HCT116 (cell line): ENCODE results near the gene ASAP2. TPM values are rescaled to one million over a fixed set of nuclear protein-coding genes. Genes with fewer than 3 reads are reported as not detected.

Source experiments
- ATAC-seq: fragments of 200-7000 bp; cut with Tn5 transposase; 2 replicates; pipeline ENCODE4 v1.9.1; 2020; ENCODE audit warnings: mild to moderate bottlenecking, moderate library complexity
- BruUV-seq: library from RNA; stranded (reverse); fragments of 400-500 nt; replicated peaks from 2 replicates; lab custom pipeline; 2021; lab: Mats Ljungman, UMichigan
- CTCF ChIA-PET: fragments of 300-600 bp; sonication (Branson Sonifier 250); formaldehyde crosslinking; loops from one replicate; lab custom pipeline; 2021; ENCODE audit warnings: antibody characterized with exemption; lab: Charles Lee
- POLR2A ChIA-PET: fragments of 300-600, 350-600 bp; sonication (Branson Sonifier 250); formaldehyde crosslinking; loops from one replicate; lab custom pipeline; 2021; ENCODE audit warnings: antibody characterized with exemption; lab: Charles Lee
- RAD21 ChIA-PET, 2 experiments: fragments of 300-600 bp; sonication (Branson Sonifier 250); formaldehyde crosslinking; loops; one replicate each; lab custom pipeline; 2023; ENCODE audit warnings: low total read pairs in 2 of 2; ENCODE audit not compliant: uncharacterized antibody in 2 of 2, unreplicated experiment in 2 of 2, low non-redundant PET in 1 of 2; lab: Charles Lee
- DNase-seq: peaks from one replicate; pipeline ENCODE4 v3.0.0-alpha.2; 2010; ENCODE audit warnings: low read depth, low spot score
- H2AFZ ChIP-seq: fragments of 200-600 bp; shearing (Covaris generic), sonication (generic); 2 replicates; pipeline ENCODE4 v1.6.1; 2017; ENCODE audit warnings: low read depth, mixed run types, mixed read lengths, antibody characterized with exemption, low read length; ENCODE audit not compliant: poor library complexity, severe bottlenecking
- H3K27ac ChIP-seq: 2 replicates; pipeline ENCODE4 v1.5.1; 2012; ENCODE audit warnings: low read depth, low read length
- H3K27me3 ChIP-seq: fragments of 200-600 bp; sonication (generic); 2 replicates; pipeline ENCODE4 v1.6.1; 2016; ENCODE audit warnings: mixed run types, low read length, mixed read lengths; ENCODE audit not compliant: insufficient read depth
- H3K36me3 ChIP-seq, 2 experiments: fragments of 200-500 bp in 1 of 2; fragments of 200-600 bp in 1 of 2; sonication (Bioruptor generic) in 1 of 2; sonication (generic) in 1 of 2; 2 replicates each; pipeline versions ENCODE4 v1.5.1 to v1.6.1; 2014 to 2016; ENCODE audit warnings: low read length in 2 of 2, inconsistent platforms in 1 of 2, mixed read lengths in 1 of 2, mixed run types in 1 of 2; ENCODE audit not compliant: insufficient read depth in 2 of 2, control insufficient read depth in 1 of 2
- H3K4me1 ChIP-seq, 2 experiments: fragments of 200-600 bp in 1 of 2; sonication (generic) in 1 of 2; 2 replicates each; pipeline versions ENCODE4 v1.5.1 to v1.6.1; 2012 to 2017; ENCODE audit warnings: low read length in 2 of 2, inconsistent platforms in 1 of 2, mild to moderate bottlenecking in 1 of 2, mixed read lengths in 1 of 2, mixed run types in 1 of 2, moderate library complexity in 1 of 2; ENCODE audit not compliant: insufficient read depth in 2 of 2, control insufficient read depth in 1 of 2
- H3K4me2 ChIP-seq: fragments of 200-600 bp; sonication (generic); 2 replicates; pipeline ENCODE4 v1.6.1; 2017; ENCODE audit warnings: mixed run types, low read length, mixed read lengths
- H3K4me3 ChIP-seq, 2 experiments: fragments of 200-600 bp in 1 of 2; sonication (generic) in 1 of 2; replicated peaks in 1 of 2; 2 replicates each; pipeline ENCODE4 v1.5.1; 2011 to 2016; ENCODE audit warnings: low read length in 2 of 2, control low read depth in 1 of 2, low read depth in 1 of 2, mild to moderate bottlenecking in 1 of 2, mixed read lengths in 1 of 2, mixed run types in 1 of 2
- H3K79me2 ChIP-seq: fragments of 200-600 bp; sonication (generic); 2 replicates; pipeline ENCODE4 v1.6.1; 2017; ENCODE audit warnings: mild to moderate bottlenecking, mixed run types, low read length, moderate library complexity, mixed read lengths; ENCODE audit not compliant: insufficient read depth
- H3K9ac ChIP-seq: fragments of 200-600 bp; sonication (generic); 2 replicates; pipeline ENCODE4 v1.6.1; 2016; ENCODE audit warnings: low read length, mixed read lengths
- H3K9me2 ChIP-seq: fragments of 200-600 bp; sonication (generic), shearing (Covaris generic); 2 replicates; pipeline ENCODE4 v1.6.1; 2017; ENCODE audit warnings: mixed run types, mild to moderate bottlenecking, moderate library complexity; ENCODE audit not compliant: insufficient read depth
- H3K9me3 ChIP-seq, 2 experiments: fragments of 200-500 bp in 1 of 2; fragments of 200-600 bp in 1 of 2; sonication (Bioruptor generic) in 1 of 2; sonication (generic) in 1 of 2; 2 replicates each; pipeline ENCODE4 v1.6.1; 2014 to 2017; ENCODE audit warnings: low read length in 2 of 2, mixed read lengths in 2 of 2, inconsistent platforms in 1 of 2, low read depth in 1 of 2, mild to moderate bottlenecking in 1 of 2, mixed run types in 1 of 2, moderate library complexity in 1 of 2; ENCODE audit not compliant: control insufficient read depth in 1 of 2, insufficient read depth in 1 of 2
- H4K20me1 ChIP-seq: fragments of 200-600 bp; sonication (generic), shearing (Covaris generic); 2 replicates; pipeline ENCODE4 v1.6.1; 2017; ENCODE audit warnings: mixed run types, mild to moderate bottlenecking, moderate library complexity; ENCODE audit not compliant: insufficient read depth
- CBX3 ChIP-seq: IDR thresholded peaks from 2 replicates; pipeline ENCODE4 v1.6.1; 2012; ENCODE audit warnings: low read depth
- CEBPB ChIP-seq: IDR thresholded peaks from 2 replicates; pipeline ENCODE4 v1.6.1; 2012; ENCODE audit warnings: low read depth
- EGR1 ChIP-seq: IDR thresholded peaks from 2 replicates; pipeline ENCODE4 v1.6.1; 2012; ENCODE audit warnings: low read depth
- ELF1 ChIP-seq: IDR thresholded peaks from 2 replicates; pipeline ENCODE4 v1.6.1; 2012; ENCODE audit warnings: low read depth, borderline replicate concordance
- FOSL1 ChIP-seq: IDR thresholded peaks from 2 replicates; pipeline ENCODE4 v1.6.1; 2012; ENCODE audit warnings: low read depth
- JUND ChIP-seq: IDR thresholded peaks from 2 replicates; pipeline ENCODE4 v1.6.1; 2012
- POLR2A ChIP-seq: IDR thresholded peaks from 2 replicates; pipeline ENCODE4 v1.7.0; 2011; ENCODE audit warnings: borderline replicate concordance; ENCODE audit not compliant: insufficient read depth, insufficient read length; ENCODE audit errors: extremely low read depth
- RAD21 ChIP-seq: IDR thresholded peaks from 2 replicates; pipeline ENCODE4 v1.6.1; 2012; ENCODE audit warnings: low read depth, mild to moderate bottlenecking
- SIN3A ChIP-seq: IDR thresholded peaks from 2 replicates; pipeline ENCODE4 v1.6.1; 2012; ENCODE audit warnings: low read depth
- SRF ChIP-seq: IDR thresholded peaks from 2 replicates; pipeline ENCODE4 v1.6.1; 2012; ENCODE audit warnings: low read depth
- TCF7L2 ChIP-seq: IDR thresholded peaks from 2 replicates; pipeline ENCODE4 v1.7.0; 2011; ENCODE audit warnings: borderline replicate concordance, inconsistent platforms; ENCODE audit not compliant: insufficient read depth, insufficient read length; ENCODE audit errors: extremely low read depth
- YY1 ChIP-seq: IDR thresholded peaks from 2 replicates; pipeline ENCODE4 v1.6.1; 2011; ENCODE audit warnings: low read length, low read depth, moderate library complexity, mild to moderate bottlenecking; ENCODE audit not compliant: insufficient replicate concordance; ENCODE audit errors: extremely low read depth
- ZFX ChIP-seq: fragments of 450-650 bp; IDR thresholded peaks from 2 replicates; pipeline ENCODE4 v1.6.1; 2017
- ZNF274 ChIP-seq: fragments of 200-500 bp; sonication (Bioruptor generic); IDR thresholded peaks from 2 replicates; pipeline ENCODE4 v1.6.1; 2014; ENCODE audit warnings: mild to moderate bottlenecking, low read depth, low read length, inconsistent platforms
- intact Hi-C: fragments of 100-400 bp; cut with micrococcal nuclease; formaldehyde crosslinking; loops from 2 replicates; pipeline ENCODE4 v1.10.0; 2022
- total RNA-seq: library from RNA; stranded (reverse); gene quantifications from one replicate; pipeline ENCODE4 v1.2.1, GENCODE V29; 2021; ENCODE audit not compliant: unreplicated experiment
- TF ChIP-seq, protein P1 (sequence below): IDR thresholded peaks from 2 replicates; pipeline ENCODE4 v1.6.1; 2011; ENCODE audit warnings: mild to moderate bottlenecking, low read length, moderate library complexity; ENCODE audit not compliant: insufficient replicate concordance; ENCODE audit errors: extremely low read depth
- TF ChIP-seq, protein P2 (sequence below), 3 experiments: fragments of 200-600 bp in 1 of 3; sonication (generic) in 1 of 3; IDR thresholded peaks in 2 of 3; conservative IDR thresholded peaks in 1 of 3; 2 replicates each; pipeline ENCODE4 v1.5.1; 2012 to 2017; ENCODE audit warnings: low read depth in 2 of 3, low read length in 2 of 3, antibody characterized with exemption in 1 of 3, borderline replicate concordance in 1 of 3, control low read depth in 1 of 3, mild to moderate bottlenecking in 1 of 3, mixed read lengths in 1 of 3, mixed run types in 1 of 3, moderate library complexity in 1 of 3; ENCODE audit not compliant: insufficient read depth in 1 of 3
- TF ChIP-seq, protein P3 (sequence below): IDR thresholded peaks from 2 replicates; pipeline ENCODE4 v1.6.1; 2012; ENCODE audit warnings: low read depth

The ASAP2 gene
- total RNA-seq, 1 experiment from 2014 or later, result 16.5 TPM

DNA sequence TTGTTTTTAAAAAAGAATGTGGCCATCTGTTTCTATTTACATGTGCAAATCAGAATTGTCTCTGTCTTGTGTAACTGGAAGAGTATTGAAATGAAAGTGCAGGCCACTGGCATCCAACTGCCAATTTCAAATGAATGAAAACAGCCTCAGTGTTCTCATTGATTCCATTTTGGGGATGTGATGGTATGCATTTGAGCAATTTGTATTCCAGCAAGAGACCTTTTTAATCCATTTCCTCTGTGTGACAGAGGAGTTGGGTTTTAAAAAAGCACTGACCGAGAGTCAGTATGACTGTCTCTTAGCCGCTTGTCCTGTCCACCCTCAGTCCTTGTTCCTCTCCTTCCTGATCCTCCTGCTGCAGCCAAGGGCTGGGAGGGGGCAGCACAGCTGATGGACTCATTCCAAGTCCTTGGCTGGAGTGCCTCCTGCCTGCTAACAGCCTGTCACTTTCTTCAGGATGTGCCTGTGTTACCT, 50.0 kb downstream of the ASAP2 start:
- H2AFZ ChIP-seq, result no peak overlapping the region
- CTCF ChIA-PET, result no interaction called here
- POLR2A ChIA-PET, result no interaction called here
- no peak overlapping the region for H3K4me2 ChIP-seq
- DNase-seq (no peak), ATAC-seq (no peak)
- no peaks in the 10 kb centered on the region for H3K27me3 ChIP-seq
- no peak for TF ChIP-seq ZFX
- TF ChIP-seq ZNF274, result no peak
- no peak for TF ChIP-seq CBX3
- TF ChIP-seq CEBPB, result no peak
- TF ChIP-seq EGR1, result no peak
- TF ChIP-seq FOSL1, result no peak
- TF ChIP-seq RAD21, result no peak
- no peak for TF ChIP-seq SIN3A
- TF ChIP-seq TCF7L2, result no peak
- TF ChIP-seq, protein P1, sequence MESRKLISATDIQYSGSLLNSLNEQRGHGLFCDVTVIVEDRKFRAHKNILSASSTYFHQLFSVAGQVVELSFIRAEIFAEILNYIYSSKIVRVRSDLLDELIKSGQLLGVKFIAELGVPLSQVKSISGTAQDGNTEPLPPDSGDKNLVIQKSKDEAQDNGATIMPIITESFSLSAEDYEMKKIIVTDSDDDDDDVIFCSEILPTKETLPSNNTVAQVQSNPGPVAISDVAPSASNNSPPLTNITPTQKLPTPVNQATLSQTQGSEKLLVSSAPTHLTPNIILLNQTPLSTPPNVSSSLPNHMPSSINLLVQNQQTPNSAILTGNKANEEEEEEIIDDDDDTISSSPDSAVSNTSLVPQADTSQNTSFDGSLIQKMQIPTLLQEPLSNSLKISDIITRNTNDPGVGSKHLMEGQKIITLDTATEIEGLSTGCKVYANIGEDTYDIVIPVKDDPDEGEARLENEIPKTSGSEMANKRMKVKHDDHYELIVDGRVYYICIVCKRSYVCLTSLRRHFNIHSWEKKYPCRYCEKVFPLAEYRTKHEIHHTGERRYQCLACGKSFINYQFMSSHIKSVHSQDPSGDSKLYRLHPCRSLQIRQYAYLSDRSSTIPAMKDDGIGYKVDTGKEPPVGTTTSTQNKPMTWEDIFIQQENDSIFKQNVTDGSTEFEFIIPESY, result no peak
- no peak for TF ChIP-seq POLR2A
- no peak for TF ChIP-seq JUND
- no peak for TF ChIP-seq ELF1
- TF ChIP-seq, protein P2, sequence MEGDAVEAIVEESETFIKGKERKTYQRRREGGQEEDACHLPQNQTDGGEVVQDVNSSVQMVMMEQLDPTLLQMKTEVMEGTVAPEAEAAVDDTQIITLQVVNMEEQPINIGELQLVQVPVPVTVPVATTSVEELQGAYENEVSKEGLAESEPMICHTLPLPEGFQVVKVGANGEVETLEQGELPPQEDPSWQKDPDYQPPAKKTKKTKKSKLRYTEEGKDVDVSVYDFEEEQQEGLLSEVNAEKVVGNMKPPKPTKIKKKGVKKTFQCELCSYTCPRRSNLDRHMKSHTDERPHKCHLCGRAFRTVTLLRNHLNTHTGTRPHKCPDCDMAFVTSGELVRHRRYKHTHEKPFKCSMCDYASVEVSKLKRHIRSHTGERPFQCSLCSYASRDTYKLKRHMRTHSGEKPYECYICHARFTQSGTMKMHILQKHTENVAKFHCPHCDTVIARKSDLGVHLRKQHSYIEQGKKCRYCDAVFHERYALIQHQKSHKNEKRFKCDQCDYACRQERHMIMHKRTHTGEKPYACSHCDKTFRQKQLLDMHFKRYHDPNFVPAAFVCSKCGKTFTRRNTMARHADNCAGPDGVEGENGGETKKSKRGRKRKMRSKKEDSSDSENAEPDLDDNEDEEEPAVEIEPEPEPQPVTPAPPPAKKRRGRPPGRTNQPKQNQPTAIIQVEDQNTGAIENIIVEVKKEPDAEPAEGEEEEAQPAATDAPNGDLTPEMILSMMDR (IDR thresholded peaks at IDR 0.05 in 2 of 3, conservative IDR thresholded peaks at IDR 0.05 in 1 of 3; ENCODE audit: borderline replicate concordance in 1 of 3, insufficient read depth in 1 of 3, low read depth in 2 of 3, low read length in 2 of 3), result no peak
- TF ChIP-seq SRF, result no peak
- no peak for TF ChIP-seq YY1
- TF ChIP-seq, protein P3, sequence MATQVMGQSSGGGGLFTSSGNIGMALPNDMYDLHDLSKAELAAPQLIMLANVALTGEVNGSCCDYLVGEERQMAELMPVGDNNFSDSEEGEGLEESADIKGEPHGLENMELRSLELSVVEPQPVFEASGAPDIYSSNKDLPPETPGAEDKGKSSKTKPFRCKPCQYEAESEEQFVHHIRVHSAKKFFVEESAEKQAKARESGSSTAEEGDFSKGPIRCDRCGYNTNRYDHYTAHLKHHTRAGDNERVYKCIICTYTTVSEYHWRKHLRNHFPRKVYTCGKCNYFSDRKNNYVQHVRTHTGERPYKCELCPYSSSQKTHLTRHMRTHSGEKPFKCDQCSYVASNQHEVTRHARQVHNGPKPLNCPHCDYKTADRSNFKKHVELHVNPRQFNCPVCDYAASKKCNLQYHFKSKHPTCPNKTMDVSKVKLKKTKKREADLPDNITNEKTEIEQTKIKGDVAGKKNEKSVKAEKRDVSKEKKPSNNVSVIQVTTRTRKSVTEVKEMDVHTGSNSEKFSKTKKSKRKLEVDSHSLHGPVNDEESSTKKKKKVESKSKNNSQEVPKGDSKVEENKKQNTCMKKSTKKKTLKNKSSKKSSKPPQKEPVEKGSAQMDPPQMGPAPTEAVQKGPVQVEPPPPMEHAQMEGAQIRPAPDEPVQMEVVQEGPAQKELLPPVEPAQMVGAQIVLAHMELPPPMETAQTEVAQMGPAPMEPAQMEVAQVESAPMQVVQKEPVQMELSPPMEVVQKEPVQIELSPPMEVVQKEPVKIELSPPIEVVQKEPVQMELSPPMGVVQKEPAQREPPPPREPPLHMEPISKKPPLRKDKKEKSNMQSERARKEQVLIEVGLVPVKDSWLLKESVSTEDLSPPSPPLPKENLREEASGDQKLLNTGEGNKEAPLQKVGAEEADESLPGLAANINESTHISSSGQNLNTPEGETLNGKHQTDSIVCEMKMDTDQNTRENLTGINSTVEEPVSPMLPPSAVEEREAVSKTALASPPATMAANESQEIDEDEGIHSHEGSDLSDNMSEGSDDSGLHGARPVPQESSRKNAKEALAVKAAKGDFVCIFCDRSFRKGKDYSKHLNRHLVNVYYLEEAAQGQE, result no peak
- no peaks in the 10 kb centered on the region for H4K20me1 ChIP-seq
- RAD21 ChIA-PET, result no interaction called here
- no peak overlapping the region for H3K27ac ChIP-seq
- no peak overlapping the region for H3K4me3 ChIP-seq
- no peaks in the 10 kb centered on the region for H3K9me3 ChIP-seq
- H3K9me2 ChIP-seq, result no peaks in the 10 kb centered on the region
- peaks cover 4 to 9% of the 10 kb centered on the region in 2 experiments; a peak in 1 of 4 replicates for H3K4me1 ChIP-seq
- no peaks in the 10 kb centered on the region for H3K36me3 ChIP-seq
- intact Hi-C loops, result no loop called here
- peaks cover 13% of the 10 kb centered on the region for H3K79me2 ChIP-seq
- no TSS peak for BruUV-seq
- H3K9ac ChIP-seq, result no peak overlapping the region
